ENCODE data around the gene NSD2. TPM values are rescaled to one million over a fixed set of nuclear protein-coding genes. Genes with fewer than 3 reads are reported as not detected.
"Not testable (repeated sequence)": the region's sequence is repeated elsewhere in the genome, so short reads cannot be mapped to it uniquely, and the experiment has no call there.

The NSD2 gene
- total RNA-seq, 6 experiments from 2014 or later: 65.2 to 121 (median 109) TPM

DNA sequence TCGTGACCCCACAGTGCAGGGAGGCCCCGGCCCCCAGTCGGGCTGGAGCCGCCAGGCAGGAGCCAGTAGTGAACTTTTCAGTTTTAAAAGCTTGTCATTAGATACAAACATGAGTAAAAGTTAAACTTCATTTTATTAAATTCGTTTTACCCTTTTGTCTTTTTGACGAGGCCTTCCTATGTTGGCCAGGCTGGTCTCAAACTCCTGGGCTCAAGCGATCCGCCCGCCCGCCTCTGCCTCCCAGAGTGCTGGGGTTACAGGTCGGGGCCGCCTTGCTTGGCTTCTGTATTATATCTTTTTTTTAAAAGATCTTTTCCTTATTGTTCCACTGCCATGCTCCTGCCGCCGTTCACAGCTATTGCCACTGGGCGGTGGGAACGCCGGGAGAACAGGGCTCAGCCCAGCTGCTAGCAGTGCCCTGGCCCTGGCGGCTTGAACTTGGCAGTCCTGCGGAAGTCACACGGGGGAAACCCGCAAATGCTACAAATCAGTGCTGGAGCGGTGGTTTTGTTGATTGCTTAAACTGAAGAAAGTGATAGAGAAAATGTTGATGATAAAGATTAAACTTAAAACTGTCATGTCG lies 138.5 kb downstream of the NSD2 start:
- Mint-ChIP-seq H3K4me3 (peak overlapping the region; percentile 93), H3K27ac (peak overlapping the region; percentile 62), H3K36me3 (ENCODE audit: low read depth) (peaks cover 7% of the 10 kb centered on the region; the same call in 1 of the 2 replicates), H3K27me3 (ENCODE audit: insufficient read depth) (peaks cover 8% of the 10 kb centered on the region; the same call in 1 of the 2 replicates), H3K4me1 (ENCODE audit: low read depth) (peaks cover 18% of the 10 kb centered on the region), H3K9me3 (no peaks in the 10 kb centered on the region)
- peak; percentile 60 for DNase-seq
- TF ChIP-seq, protein P1, sequence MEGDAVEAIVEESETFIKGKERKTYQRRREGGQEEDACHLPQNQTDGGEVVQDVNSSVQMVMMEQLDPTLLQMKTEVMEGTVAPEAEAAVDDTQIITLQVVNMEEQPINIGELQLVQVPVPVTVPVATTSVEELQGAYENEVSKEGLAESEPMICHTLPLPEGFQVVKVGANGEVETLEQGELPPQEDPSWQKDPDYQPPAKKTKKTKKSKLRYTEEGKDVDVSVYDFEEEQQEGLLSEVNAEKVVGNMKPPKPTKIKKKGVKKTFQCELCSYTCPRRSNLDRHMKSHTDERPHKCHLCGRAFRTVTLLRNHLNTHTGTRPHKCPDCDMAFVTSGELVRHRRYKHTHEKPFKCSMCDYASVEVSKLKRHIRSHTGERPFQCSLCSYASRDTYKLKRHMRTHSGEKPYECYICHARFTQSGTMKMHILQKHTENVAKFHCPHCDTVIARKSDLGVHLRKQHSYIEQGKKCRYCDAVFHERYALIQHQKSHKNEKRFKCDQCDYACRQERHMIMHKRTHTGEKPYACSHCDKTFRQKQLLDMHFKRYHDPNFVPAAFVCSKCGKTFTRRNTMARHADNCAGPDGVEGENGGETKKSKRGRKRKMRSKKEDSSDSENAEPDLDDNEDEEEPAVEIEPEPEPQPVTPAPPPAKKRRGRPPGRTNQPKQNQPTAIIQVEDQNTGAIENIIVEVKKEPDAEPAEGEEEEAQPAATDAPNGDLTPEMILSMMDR (IDR thresholded peaks at IDR 0.05): no peak; the same call in 1 of the 2 replicates

DNA sequence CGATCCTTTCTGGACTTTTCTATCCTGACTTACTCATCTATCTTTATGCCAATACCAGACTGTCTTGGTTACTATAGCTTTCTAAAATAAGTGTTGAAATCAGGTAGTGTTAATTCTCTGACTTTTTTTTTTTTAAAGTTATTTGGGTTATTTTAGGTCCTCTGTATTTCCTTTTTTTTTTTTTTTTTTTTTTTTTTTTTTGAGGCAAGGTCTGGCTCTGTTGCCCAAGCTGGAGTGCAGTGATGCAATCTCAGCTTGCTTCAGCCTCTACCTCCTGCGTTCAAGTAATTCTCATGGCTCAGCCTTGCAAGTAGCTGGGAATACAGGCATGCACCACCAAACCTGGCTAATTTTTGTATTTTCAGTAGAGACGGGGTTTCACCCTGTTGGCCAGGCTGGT lies 140.4 kb downstream of the NSD2 start:
- DNase-seq: no peak
- Mint-ChIP-seq H3K4me1 (ENCODE audit: low read depth) (peaks cover 18% of the 10 kb centered on the region), H3K27ac (no peak overlapping the region), H3K9me3 (no peaks in the 10 kb centered on the region), H3K4me3 (no peak overlapping the region), H3K27me3 (ENCODE audit: insufficient read depth) (peaks cover 8% of the 10 kb centered on the region; the same call in 1 of the 2 replicates), H3K36me3 (ENCODE audit: low read depth) (peaks cover 6% of the 10 kb centered on the region; the same call in 1 of the 2 replicates)
- TF ChIP-seq, protein P1 (IDR thresholded peaks at IDR 0.05): no peak

DNA sequence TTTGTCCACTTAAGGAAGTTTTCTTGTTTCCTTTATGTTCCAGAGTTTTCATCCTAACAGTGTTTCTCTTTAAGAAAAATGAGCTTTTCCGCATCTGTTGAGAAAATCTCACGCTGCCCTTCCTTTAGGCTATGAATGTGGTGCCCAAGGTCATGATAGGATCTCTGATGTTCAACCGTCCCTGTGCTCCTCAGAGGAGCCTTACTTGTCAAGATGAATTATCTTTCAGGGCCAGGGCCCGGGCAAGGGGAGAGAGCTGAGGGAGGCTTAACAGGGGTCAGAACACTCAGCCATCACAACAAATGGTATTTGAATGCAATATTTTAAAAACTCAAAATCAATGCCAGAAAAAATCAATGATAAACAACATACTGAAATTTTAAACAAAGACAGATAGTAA lies 143.8 kb downstream of the NSD2 start:
- TF ChIP-seq, protein P1 (IDR thresholded peaks at IDR 0.05): no peak
- Mint-ChIP-seq H3K4me3 (no peak overlapping the region), H3K36me3 (ENCODE audit: low read depth) (no peaks in the 10 kb centered on the region), H3K27ac (no peak overlapping the region), H3K4me1 (ENCODE audit: low read depth) (peaks cover 2% of the 10 kb centered on the region; the same call in 1 of the 2 replicates), H3K27me3 (ENCODE audit: insufficient read depth) (peaks cover 20% of the 10 kb centered on the region), H3K9me3 (no peaks in the 10 kb centered on the region)
- no peak for DNase-seq

DNA sequence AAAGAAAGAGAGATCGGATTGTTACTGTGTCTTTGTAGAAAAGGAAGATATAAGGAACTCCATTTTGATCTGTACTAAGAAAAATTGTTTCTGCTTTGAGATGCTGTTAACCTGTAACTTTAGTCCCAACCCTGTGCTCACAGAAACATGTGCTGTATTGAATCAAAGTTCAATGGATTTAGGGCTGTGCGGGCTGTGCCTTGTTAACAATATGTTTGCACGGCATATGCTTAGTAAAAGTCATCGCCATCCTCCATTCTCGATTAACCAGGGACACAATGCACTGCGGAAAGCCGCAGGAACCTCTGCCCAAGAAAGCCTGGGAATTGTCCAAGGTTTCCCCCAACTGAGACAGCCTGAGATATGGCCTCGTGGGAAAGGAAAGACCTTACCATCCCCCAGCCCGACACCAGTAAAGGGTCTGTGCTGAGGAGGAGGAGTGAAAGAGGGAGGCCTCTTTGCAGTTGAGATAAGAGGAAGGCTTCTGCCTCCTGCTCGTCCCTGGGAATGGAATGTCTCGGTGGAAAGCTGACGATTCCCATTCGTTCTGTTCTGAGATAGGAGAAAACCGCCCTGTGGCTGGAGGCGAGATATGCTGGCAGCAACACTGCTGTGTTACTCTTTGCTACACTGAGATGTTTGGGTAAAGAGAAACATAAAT lies 150.3 kb downstream of the NSD2 start:
- H3K4me1 Mint-ChIP-seq (ENCODE audit: low read depth); H3K27ac Mint-ChIP-seq; H3K36me3 Mint-ChIP-seq (ENCODE audit: low read depth); H3K4me3 Mint-ChIP-seq; H3K9me3 Mint-ChIP-seq; DNase-seq: not testable (repeated sequence)
- H3K27me3 Mint-ChIP-seq (ENCODE audit: insufficient read depth): peaks cover 38% of the 10 kb centered on the region

DNA sequence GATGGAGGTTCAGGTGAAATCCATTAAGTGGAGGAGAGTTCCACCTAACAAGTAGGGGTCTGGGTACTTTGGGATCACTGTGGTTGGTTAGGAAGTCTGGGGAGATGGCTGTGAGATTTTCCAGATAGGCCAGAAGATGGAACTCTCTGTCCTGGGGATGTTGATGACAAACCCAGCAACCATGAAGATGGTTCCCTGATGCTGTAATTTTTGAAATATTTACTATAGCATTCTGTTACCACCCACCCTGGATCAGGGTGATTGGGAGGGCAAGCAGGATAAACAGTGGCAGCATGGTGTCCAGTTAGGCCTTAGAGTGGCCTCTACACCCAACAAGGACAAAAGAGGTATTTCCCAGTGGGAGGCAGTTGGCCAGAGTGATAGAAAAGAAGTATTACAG lies 153.5 kb downstream of the NSD2 start:
- Mint-ChIP-seq H3K4me1 (ENCODE audit: low read depth) (peaks cover 7% of the 10 kb centered on the region), H3K36me3 (ENCODE audit: low read depth) (0 out of 2 replicates have a peak, but pooled peaks cover 5% of the 10 kb centered on the region), H3K4me3 (no peak overlapping the region), H3K27me3 (ENCODE audit: insufficient read depth) (peaks cover 44% of the 10 kb centered on the region), H3K9me3 (no peaks in the 10 kb centered on the region; the same call in 1 of the 2 replicates), H3K27ac (no peak overlapping the region)
- TF ChIP-seq, protein P1 (IDR thresholded peaks at IDR 0.05): no peak
- no peak for DNase-seq

DNA sequence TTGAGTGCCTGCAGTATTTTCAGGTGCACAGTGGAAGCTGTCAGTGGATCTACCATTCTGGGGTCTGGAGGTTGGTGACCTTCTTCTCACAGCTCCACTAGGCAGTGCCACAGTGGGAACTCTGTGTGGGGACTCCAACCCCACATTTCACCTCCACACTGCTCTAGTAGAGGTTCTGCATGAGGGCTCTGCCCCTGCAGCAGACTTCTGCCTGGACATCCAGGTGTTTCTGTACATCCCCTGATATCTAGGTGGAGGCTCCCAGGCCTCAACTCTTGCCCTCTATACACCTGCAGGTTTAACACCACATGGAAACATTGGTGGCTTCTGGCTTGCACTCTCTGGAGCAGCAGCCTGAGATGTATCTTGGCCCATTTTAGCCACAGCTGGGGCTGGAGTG lies 154.6 kb downstream of the NSD2 start:
- Mint-ChIP-seq H3K36me3 (ENCODE audit: low read depth) (0 out of 2 replicates have a peak, but pooled peaks cover 5% of the 10 kb centered on the region), H3K27me3 (ENCODE audit: insufficient read depth) (peaks cover 42% of the 10 kb centered on the region), H3K4me1 (ENCODE audit: low read depth) (peaks cover 7% of the 10 kb centered on the region), H3K4me3 (no peak overlapping the region), H3K27ac (no peak overlapping the region), H3K9me3 (no peaks in the 10 kb centered on the region; the same call in 1 of the 2 replicates)
- DNase-seq: no peak
- TF ChIP-seq, protein P1 (IDR thresholded peaks at IDR 0.05): no peak

DNA sequence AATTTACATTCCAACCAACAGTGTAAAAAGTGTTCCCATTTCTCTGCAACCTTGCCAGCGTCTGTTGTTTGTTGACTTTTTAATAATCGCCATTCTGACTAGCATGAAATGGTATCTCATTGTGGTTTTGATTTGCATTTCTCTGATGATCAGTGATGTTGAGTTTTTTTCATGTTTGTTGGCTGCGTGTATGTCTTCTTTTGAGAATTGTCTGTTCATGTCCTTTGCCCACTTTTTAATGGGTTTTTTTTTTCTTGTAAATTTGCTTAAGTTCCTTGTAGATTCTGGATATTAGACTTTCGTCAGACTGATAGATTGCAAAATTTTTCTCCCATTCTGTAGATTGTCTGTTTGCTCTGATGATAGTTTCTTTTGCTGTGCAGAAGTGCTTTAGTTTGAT lies 155.9 kb downstream of the NSD2 start:
- H3K27me3 Mint-ChIP-seq (ENCODE audit: insufficient read depth): peaks cover 45% of the 10 kb centered on the region
- H3K4me3 Mint-ChIP-seq; H3K9me3 Mint-ChIP-seq; H3K36me3 Mint-ChIP-seq (ENCODE audit: low read depth); H3K27ac Mint-ChIP-seq; H3K4me1 Mint-ChIP-seq (ENCODE audit: low read depth): not testable (repeated sequence)
- peak; percentile 11 for DNase-seq

DNA sequence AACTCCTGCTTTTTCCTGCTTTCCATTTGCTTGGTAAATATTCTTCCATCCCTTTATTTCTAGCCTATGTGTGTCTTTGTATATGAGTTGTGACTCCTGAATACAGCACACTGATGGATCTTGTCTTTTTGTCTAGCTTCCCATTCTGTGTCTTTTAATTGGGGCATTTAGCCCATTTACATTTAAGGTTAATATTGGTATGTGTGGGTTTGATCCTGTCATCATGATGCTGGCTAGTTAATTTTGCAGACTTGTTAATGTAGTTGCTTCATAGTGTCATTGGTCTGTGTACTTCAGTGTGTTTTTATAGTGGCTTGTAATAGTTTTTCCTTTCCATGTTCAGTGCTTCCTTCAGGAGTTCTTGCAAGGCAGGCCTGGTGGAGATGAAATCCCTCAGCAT lies 160.0 kb downstream of the NSD2 start:
- H3K4me3 Mint-ChIP-seq; H3K27ac Mint-ChIP-seq; H3K4me1 Mint-ChIP-seq (ENCODE audit: low read depth); H3K36me3 Mint-ChIP-seq (ENCODE audit: low read depth); H3K9me3 Mint-ChIP-seq; DNase-seq: not testable (repeated sequence)
- H3K27me3 Mint-ChIP-seq (ENCODE audit: insufficient read depth): peaks cover 54% of the 10 kb centered on the region

Measured in HFFc6 (cell line).